H1 (cell line): ENCODE results near the gene TRIM29. TPM values are rescaled to one million over a fixed set of nuclear protein-coding genes. Genes with fewer than 3 reads are reported as not detected.

Experiments used
- CTCF ChIA-PET: fragments of 300-600 bp; sonication (Branson Sonifier 250); formaldehyde crosslinking; loops from one replicate; lab custom pipeline; 2021; ENCODE audit not compliant: partially characterized antibody; lab: Charles Lee
- POLR2A ChIA-PET: fragments of 300-600 bp; sonication (Branson Sonifier 250); formaldehyde crosslinking; loops from one replicate; lab custom pipeline; 2021; ENCODE audit warnings: inconsistent platforms; ENCODE audit not compliant: partially characterized antibody; lab: Charles Lee
- DNase-seq, 2 experiments: peaks; one replicate each; pipeline versions ENCODE4 v3.0.0 to v3.0.0-alpha.2; 2010 to 2022; ENCODE audit warnings: low spot score in 2 of 2, low read depth in 1 of 2, mixed read lengths in 1 of 2
- FAIRE-seq: peaks from 2 replicates; lab custom pipeline; 2011; peaks lifted over from hg19 to GRCh38; lab: Jason Lieb, UNC
- H2AFZ ChIP-seq: 2 replicates; pipeline ENCODE4 v1.8.1; 2012; ENCODE audit warnings: low read length, inconsistent platforms
- H2AK5ac ChIP-seq: 2 replicates; pipeline ENCODE4 v1.6.1; 2013; ENCODE audit warnings: low read depth, low read length
- H2BK120ac ChIP-seq: replicated peaks from 2 replicates; pipeline ENCODE3; 2013; ENCODE audit warnings: low read depth, low read length, inconsistent platforms
- H2BK12ac ChIP-seq: 2 replicates; pipeline ENCODE4 v1.6.1; 2013; ENCODE audit warnings: low read depth, low read length
- H2BK15ac ChIP-seq: 2 replicates; pipeline ENCODE4 v1.6.1; 2013; ENCODE audit warnings: low read length
- H2BK20ac ChIP-seq: 2 replicates; pipeline ENCODE4 v1.6.1; 2013; ENCODE audit warnings: low read length
- H2BK5ac ChIP-seq: 2 replicates; pipeline ENCODE4 v1.6.1; 2013; ENCODE audit warnings: low read depth, low read length
- H3K14ac ChIP-seq: 2 replicates; pipeline ENCODE4 v1.6.1; 2013; ENCODE audit warnings: inconsistent platforms; ENCODE audit not compliant: insufficient read length
- H3K18ac ChIP-seq: 2 replicates; pipeline ENCODE4 v1.6.1; 2013; ENCODE audit warnings: low read length; ENCODE audit errors: extremely low read depth
- H3K23ac ChIP-seq: 2 replicates; pipeline ENCODE4 v1.6.1; 2013; ENCODE audit warnings: inconsistent platforms; ENCODE audit not compliant: insufficient read length
- H3K23me2 ChIP-seq: 2 replicates; pipeline ENCODE4 v1.6.1; 2013; ENCODE audit warnings: low read depth, low read length
- H3K27ac ChIP-seq: 2 replicates; pipeline ENCODE4 v1.6.1; 2011; ENCODE audit warnings: low read depth, low read length, inconsistent platforms
- H3K27me3 ChIP-seq, 4 experiments: replicated peaks in 1 of 4; 1 replicate in 1 of 4; 2 replicates in 3 of 4; pipeline versions ENCODE4 v1.6.1 to v1.8.1; 2011 to 2013; ENCODE audit warnings: low read length in 3 of 4, mild to moderate bottlenecking in 3 of 4, inconsistent platforms in 2 of 4, mixed read lengths in 2 of 4, moderate library complexity in 1 of 4; ENCODE audit not compliant: control insufficient read depth in 3 of 4, insufficient read depth in 3 of 4; ENCODE audit errors: extremely low read depth in 1 of 4
- H3K36me3 ChIP-seq, 4 experiments: 2 replicates each; pipeline versions ENCODE4 v1.6.1 to v1.8.1; 2011 to 2013; ENCODE audit warnings: mild to moderate bottlenecking in 4 of 4, low read length in 3 of 4, moderate library complexity in 2 of 4, control low read depth in 1 of 4, inconsistent platforms in 1 of 4; ENCODE audit not compliant: insufficient read depth in 4 of 4, control insufficient read depth in 2 of 4
- H3K4ac ChIP-seq: replicated peaks from 2 replicates; pipeline ENCODE3; 2013; ENCODE audit warnings: low read length, low read depth, mixed read lengths, inconsistent platforms; ENCODE audit not compliant: insufficient read length
- H3K4me1 ChIP-seq, 4 experiments: replicated peaks in 1 of 4; 1 replicate in 1 of 4; 2 replicates in 3 of 4; pipeline versions ENCODE4 v1.6.1 to v1.8.1; 2011 to 2013; ENCODE audit warnings: low read length in 3 of 4, inconsistent platforms in 2 of 4, mixed read lengths in 1 of 4; ENCODE audit not compliant: insufficient read depth in 4 of 4, control insufficient read depth in 3 of 4
- H3K4me2 ChIP-seq, 2 experiments: 2 replicates each; pipeline versions ENCODE4 v1.6.1 to v1.8.1; 2011 to 2013; ENCODE audit warnings: low read depth in 2 of 2, low read length in 2 of 2, control low read depth in 1 of 2, inconsistent platforms in 1 of 2, mild to moderate bottlenecking in 1 of 2; ENCODE audit not compliant: insufficient read depth in 1 of 2
- H3K4me3 ChIP-seq, 4 experiments: fragments of 200-600, 300-600 bp in 1 of 4; sonication (generic), shearing (Covaris generic), sonication (Bioruptor Twin) in 1 of 4; 2 replicates each; pipeline versions ENCODE4 v1.5.1 to v1.8.1; 2011 to 2016; ENCODE audit warnings: low read length in 4 of 4, low read depth in 3 of 4, control low read depth in 2 of 4, inconsistent platforms in 2 of 4, mild to moderate bottlenecking in 2 of 4, mixed read lengths in 1 of 4, moderate library complexity in 1 of 4; ENCODE audit not compliant: insufficient read depth in 2 of 4; ENCODE audit errors: extremely low read depth in 1 of 4
- H3K56ac ChIP-seq: replicated peaks from 2 replicates; pipeline ENCODE3; 2013; ENCODE audit warnings: low read depth, mild to moderate bottlenecking, mixed read lengths, low read length, inconsistent platforms; ENCODE audit not compliant: insufficient read length
- H3K79me1 ChIP-seq: 2 replicates; pipeline ENCODE4 v1.6.1; 2013; ENCODE audit warnings: low read depth, low read length, control low read depth
- H3K79me2 ChIP-seq, 2 experiments: 2 replicates each; pipeline versions ENCODE4 v1.6.1 to v1.8.1; 2012 to 2013; ENCODE audit warnings: low read length in 2 of 2, mild to moderate bottlenecking in 2 of 2, inconsistent platforms in 1 of 2; ENCODE audit not compliant: insufficient read depth in 2 of 2, control insufficient read depth in 1 of 2
- H3K9ac ChIP-seq, 4 experiments: replicated peaks in 1 of 4; 1 replicate in 1 of 4; 2 replicates in 3 of 4; pipeline versions ENCODE4 v1.6.1 to v1.8.1; 2011 to 2013; ENCODE audit warnings: low read depth in 3 of 4, low read length in 3 of 4, control low read depth in 2 of 4, mild to moderate bottlenecking in 2 of 4, moderate library complexity in 2 of 4, inconsistent platforms in 1 of 4; ENCODE audit errors: extremely low read depth in 1 of 4
- H3K9me3 ChIP-seq, 2 experiments: 2 replicates each; pipeline versions ENCODE4 v1.6.1 to v1.8.1; 2012 to 2013; ENCODE audit warnings: mild to moderate bottlenecking in 2 of 2, moderate library complexity in 2 of 2, control low read depth in 1 of 2, inconsistent platforms in 1 of 2, low read depth in 1 of 2, low read length in 1 of 2, mixed read lengths in 1 of 2; ENCODE audit not compliant: insufficient read depth in 2 of 2
- H4K20me1 ChIP-seq, 2 experiments: replicated peaks in 1 of 2; 2 replicates each; pipeline versions ENCODE3 to v1.8.1; 2011 to 2013; ENCODE audit warnings: inconsistent platforms in 2 of 2, low read length in 2 of 2, mild to moderate bottlenecking in 1 of 2; ENCODE audit not compliant: insufficient read depth in 2 of 2, control insufficient read depth in 1 of 2
- H4K5ac ChIP-seq: 2 replicates; pipeline ENCODE4 v1.6.1; 2013; ENCODE audit warnings: low read length, low read depth, mixed read lengths, inconsistent platforms; ENCODE audit not compliant: insufficient read length
- H4K8ac ChIP-seq: 2 replicates; pipeline ENCODE4 v1.8.0; 2013; ENCODE audit warnings: mild to moderate bottlenecking, moderate library complexity, low read length, inconsistent platforms; ENCODE audit not compliant: insufficient read depth; ENCODE audit errors: extremely low read depth
- H4K91ac ChIP-seq: replicated peaks from 2 replicates; pipeline ENCODE3; 2013; ENCODE audit warnings: low read length, mixed read lengths, inconsistent platforms; ENCODE audit not compliant: insufficient read length
- BCL11A ChIP-seq, 2 experiments: IDR thresholded peaks; one replicate each; pipeline ENCODE4 v1.6.1; 2011; ENCODE audit warnings: low read depth in 2 of 2, low read length in 2 of 2, mild to moderate bottlenecking in 2 of 2
- CBX5 ChIP-seq: fragments of 300-800, 300-1000 bp; sonication (generic); IDR thresholded peaks from 2 replicates; pipeline ENCODE4 v1.7.1; 2016; ENCODE audit warnings: antibody characterized with exemption, low read length, low read depth
- CHD2 ChIP-seq: IDR thresholded peaks from 2 replicates; pipeline ENCODE4 v1.6.1; 2012; ENCODE audit warnings: low read length, improper control_type of control experiment
- EGR1 ChIP-seq: IDR thresholded peaks from 2 replicates; pipeline ENCODE4 v1.6.1; 2011; ENCODE audit warnings: low read depth, low read length, borderline replicate concordance
- EZH2 ChIP-seq: fragments of 200-600 bp; sonication (generic); IDR thresholded peaks from 2 replicates; pipeline ENCODE4 v1.7.1; 2012; ENCODE audit warnings: low read depth, mild to moderate bottlenecking, moderate library complexity, low read length, inconsistent platforms; ENCODE audit not compliant: severe bottlenecking
- KDM4A ChIP-seq: IDR thresholded peaks from one replicate; pipeline ENCODE4 v1.7.1; 2012; ENCODE audit warnings: low read depth, mild to moderate bottlenecking, moderate library complexity, low read length, inconsistent platforms; ENCODE audit not compliant: severe bottlenecking
- MAFK ChIP-seq: IDR thresholded peaks from 2 replicates; pipeline ENCODE4 v1.6.1; 2012; ENCODE audit warnings: low read depth, mild to moderate bottlenecking, improper control_type of control experiment, low read length
- NRF1 ChIP-seq: IDR thresholded peaks from 2 replicates; pipeline ENCODE4 v1.6.1; 2011; ENCODE audit warnings: mild to moderate bottlenecking, low read depth, low read length, improper control_type of control experiment
- POLR2AphosphoS5 ChIP-seq: IDR thresholded peaks from 2 replicates; pipeline ENCODE4 v1.6.1; 2011; ENCODE audit warnings: low read depth, low read length
- RXRA ChIP-seq: IDR thresholded peaks from 2 replicates; pipeline ENCODE4 v1.6.1; 2011; ENCODE audit warnings: low read depth, mild to moderate bottlenecking, low read length, moderate library complexity; ENCODE audit not compliant: insufficient read depth
- TAF1 ChIP-seq: IDR thresholded peaks from 2 replicates; pipeline ENCODE4 v1.6.1; 2011; ENCODE audit warnings: mild to moderate bottlenecking, low read depth, low read length
- USF2 ChIP-seq: IDR thresholded peaks from 2 replicates; pipeline ENCODE4 v1.6.1; 2011; ENCODE audit warnings: low read length, improper control_type of control experiment
- ZNF274 ChIP-seq: IDR thresholded peaks from 2 replicates; pipeline ENCODE4 v1.7.0; 2012; ENCODE audit warnings: low read length, borderline replicate concordance; ENCODE audit errors: extremely low read depth
- WGBS, 2 experiments: shearing (Covaris generic) in 1 of 2; methylation state at CpG; one replicate each; pipeline versions ENCODE4 v1.1.6 to v1.1.7; 2013 to 2015; ENCODE audit warnings: low lambda C conversion rate in 2 of 2, mixed read lengths in 2 of 2, inconsistent platforms in 1 of 2, low coverage in 1 of 2, missing lambda C conversion rate in 1 of 2; ENCODE audit not compliant: insufficient replicate concordance in 2 of 2, insufficient coverage in 1 of 2, insufficient read length in 1 of 2; ENCODE audit errors: extremely low coverage in 1 of 2, missing lambda C conversion rate in 1 of 2; 5-methylcytosine and 5-hydroxymethylcytosine counted together
- polyA plus RNA-seq, 7 experiments: library from polyadenylated mRNA; depleted of rRNA in 3 of 7; stranded (reverse) in 5 of 7; unstranded in 2 of 7; fragments of >200 nt in 5 of 7; fragments of 200-250 nt in 2 of 7; gene quantifications; 1 replicate in 5 of 7; 2 replicates in 1 of 7; 4 replicates in 1 of 7; pipeline versions ENCODE4 v1.2.1 to v1.2.3, GENCODE V29; 2011 to 2013; ENCODE audit warnings: missing spikeins in 2 of 7, mixed read lengths in 2 of 7
- total RNA-seq: library from RNA; stranded (reverse); fragmentation: NEBNext Ultra II Directional; extraction: Animal tissue kit (Norgen Biotek cat#: 25700); gene quantifications from 2 replicates; pipeline ENCODE4 v1.2.1, GENCODE V29; 2021

The TRIM29 gene
- total and polyA plus RNA-seq, 2 of the 8 experiments (the other 6 are each of a cell fraction or from before 2014, with no cell fraction given) = 0.17 to 0.43 TPM

- H3K4me1 ChIP-seq = peaks cover 0 to 4% (median 1%) of the 10 kb centered on the region in 4 experiments; a peak in 1 of 7 replicates
- H3K27ac ChIP-seq = no peak overlapping the region
- no peak overlapping the region for H3K18ac ChIP-seq
- peaks cover 4% of the 10 kb centered on the region; the same call in 1 of the 2 replicates for H3K23me2 ChIP-seq
- H2BK12ac ChIP-seq = no peak overlapping the region
- no peak overlapping the region for H4K8ac ChIP-seq
- no peaks in the 10 kb centered on the region for H3K9me3 ChIP-seq
- no peak overlapping the region for H4K91ac ChIP-seq
- H3K27me3 ChIP-seq = peaks cover 0 to 7% (median 2%) of the 10 kb centered on the region in 4 experiments; a peak in 2 of 7 replicates
- H3K23ac ChIP-seq = no peak overlapping the region
- no peak overlapping the region for H3K56ac ChIP-seq
- no peaks in the 10 kb centered on the region for H4K20me1 ChIP-seq
- no peak overlapping the region for H3K4ac ChIP-seq
- no peak overlapping the region for H2AK5ac ChIP-seq
- no peaks in the 10 kb centered on the region for H3K79me2 ChIP-seq
- ChIA-PET POLR2A (no interaction called here), CTCF (interaction anchor here (1.0 to 1.8 kb wide), 6 partner anchors 11 to 92 kb away, joined by 3 to 7 read pairs (median 6); no protein-coding TSS in a partner anchor)
- H3K9ac ChIP-seq = no peak overlapping the region
- DNase-seq (no peak), FAIRE-seq (no peak)
- no peaks in the 10 kb centered on the region for H3K79me1 ChIP-seq
- no peak overlapping the region for H3K4me3 ChIP-seq
- H3K36me3 ChIP-seq = no peaks in the 10 kb centered on the region
- no peak overlapping the region for H3K14ac ChIP-seq
- H4K5ac ChIP-seq = no peak overlapping the region
- WGBS, 2 experiments = 96% methylated on average over 9 of the region's 9 CpGs; no CpG with 5 or more reads in 1 of the 2 experiments
- no peak overlapping the region for H3K4me2 ChIP-seq
- H2BK20ac ChIP-seq = no peak overlapping the region
- H2BK5ac ChIP-seq = no peak overlapping the region
- H2BK120ac ChIP-seq = no peak overlapping the region
- H2BK15ac ChIP-seq = no peak overlapping the region
- H2AFZ ChIP-seq = no peak overlapping the region
- TF ChIP-seq RXRA (no peak), EZH2 (no peak), MAFK (no peak), POLR2AphosphoS5 (no peak), CBX5 (no peak), USF2 (no peak), NRF1 (no peak), KDM4A (no peak), TAF1 (no peak), BCL11A (IDR thresholded peaks at IDR 0.05; ENCODE audit: low read depth in 2 of 2, low read length in 2 of 2) (no peak), ZNF274 (no peak), CHD2 (no peak), EGR1 (no peak)
These were observed 4.7 kb upstream of the TRIM29 start for GRCh38 chr11:120142441-120143100.
